GM23338 (cell line): ENCODE data around the gene MBNL1.

Experiments used
- ETS1 ChIP-seq: IDR thresholded peaks from 2 replicates; pipeline ENCODE4 v1.6.1; 2016; ENCODE audit warnings: antibody characterized with exemption
- EZH2 ChIP-seq: fragments of 200-600 bp; sonication (generic); IDR thresholded peaks from one replicate; pipeline ENCODE4 v1.8.0; 2017; ENCODE audit warnings: antibody characterized with exemption, mild to moderate bottlenecking, low read depth; ENCODE audit not compliant: unreplicated experiment
- EZH2phosphoT487 ChIP-seq: fragments of 200-600 bp; sonication (generic); IDR thresholded peaks from one replicate; pipeline ENCODE4 v1.8.1; 2018; ENCODE audit warnings: antibody characterized with exemption; ENCODE audit not compliant: unreplicated experiment
- POLR2AphosphoS5 ChIP-seq: IDR thresholded peaks from 2 replicates; pipeline ENCODE4 v1.6.1; 2016; ENCODE audit warnings: antibody characterized with exemption, low read depth
- REST ChIP-seq: IDR thresholded peaks from one replicate; pipeline ENCODE4 v1.6.1; 2018; ENCODE audit warnings: antibody characterized with exemption; ENCODE audit not compliant: unreplicated experiment
- TF ChIP-seq, protein P1 (sequence below), 2 experiments: fragments of 200-600 bp in 1 of 2; sonication (generic) in 1 of 2; conservative IDR thresholded peaks; 2 replicates each; pipeline versions ENCODE4 v1.5.1 to v1.6.1; 2016 to 2017; ENCODE audit warnings: antibody characterized with exemption in 2 of 2, low read depth in 2 of 2, mild to moderate bottlenecking in 2 of 2, moderate library complexity in 1 of 2

- TF ChIP-seq, protein P1, sequence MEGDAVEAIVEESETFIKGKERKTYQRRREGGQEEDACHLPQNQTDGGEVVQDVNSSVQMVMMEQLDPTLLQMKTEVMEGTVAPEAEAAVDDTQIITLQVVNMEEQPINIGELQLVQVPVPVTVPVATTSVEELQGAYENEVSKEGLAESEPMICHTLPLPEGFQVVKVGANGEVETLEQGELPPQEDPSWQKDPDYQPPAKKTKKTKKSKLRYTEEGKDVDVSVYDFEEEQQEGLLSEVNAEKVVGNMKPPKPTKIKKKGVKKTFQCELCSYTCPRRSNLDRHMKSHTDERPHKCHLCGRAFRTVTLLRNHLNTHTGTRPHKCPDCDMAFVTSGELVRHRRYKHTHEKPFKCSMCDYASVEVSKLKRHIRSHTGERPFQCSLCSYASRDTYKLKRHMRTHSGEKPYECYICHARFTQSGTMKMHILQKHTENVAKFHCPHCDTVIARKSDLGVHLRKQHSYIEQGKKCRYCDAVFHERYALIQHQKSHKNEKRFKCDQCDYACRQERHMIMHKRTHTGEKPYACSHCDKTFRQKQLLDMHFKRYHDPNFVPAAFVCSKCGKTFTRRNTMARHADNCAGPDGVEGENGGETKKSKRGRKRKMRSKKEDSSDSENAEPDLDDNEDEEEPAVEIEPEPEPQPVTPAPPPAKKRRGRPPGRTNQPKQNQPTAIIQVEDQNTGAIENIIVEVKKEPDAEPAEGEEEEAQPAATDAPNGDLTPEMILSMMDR (conservative IDR thresholded peaks at IDR 0.05; ENCODE audit: low read depth in 2 of 2) = peak; percentile 55 to 80
- TF ChIP-seq POLR2AphosphoS5 (no peak), EZH2phosphoT487 (no peak), EZH2 (no peak), ETS1 (no peak), REST (no peak)
These were observed 198.1 kb downstream of the MBNL1 start for GRCh38 chr3:152466784-152467183.
